GM12892 (cell line): ENCODE data around the gene JAGN1.

Source experiments
- POLR2A ChIP-seq: IDR thresholded peaks from 2 replicates; pipeline ENCODE4 v1.6.1; 2011; ENCODE audit warnings: low read depth, low read length, control low read depth
- POLR2AphosphoS5 ChIP-seq: IDR thresholded peaks from 2 replicates; pipeline ENCODE4 v1.6.1; 2011; ENCODE audit warnings: low read depth, low read length, control low read depth
- TAF1 ChIP-seq: IDR thresholded peaks from 2 replicates; pipeline ENCODE4 v1.6.1; 2011; ENCODE audit warnings: low read depth, mild to moderate bottlenecking, control low read depth, low read length, borderline replicate concordance

DNA sequence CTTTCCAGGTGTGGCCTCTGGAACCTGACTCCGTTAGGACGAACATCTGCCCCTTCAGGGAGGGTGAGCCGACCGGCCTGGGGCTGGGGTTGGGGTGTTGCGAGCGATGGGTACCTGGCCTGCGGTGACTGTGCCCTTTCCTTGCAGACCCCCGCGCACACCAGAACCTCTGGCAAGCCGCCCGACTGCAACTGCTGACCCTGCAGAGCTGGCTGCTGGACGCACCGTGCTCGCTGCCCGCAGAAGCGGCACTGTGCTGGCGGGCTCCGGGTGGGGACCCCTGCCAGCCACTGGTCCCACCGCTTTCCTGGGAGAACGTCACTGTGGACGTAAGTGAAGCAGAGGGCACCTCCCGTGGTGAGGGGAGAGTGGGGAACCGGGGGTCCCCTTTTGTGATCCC is 37.7 kb downstream of the JAGN1 start:
- TF ChIP-seq POLR2A (no peak), TAF1 (no peak), POLR2AphosphoS5 (no peak)
